Stomach (tissue), 9 donors: ENCODE results near the gene ARL15. TPM values are rescaled to one million over a fixed set of nuclear protein-coding genes. Genes with fewer than 3 reads are reported as not detected.
A peak's percentile ranks its signal among the peaks of the same experiment; 100 is the strongest.

Experiments
- DNase-seq, 2 donors: peaks; one replicate each; pipeline versions ENCODE4 v3.0.0 to v3.0.0-alpha.2; 2013 to 2019
- H3K27ac ChIP-seq, 5 donors: fragments of 200-600 bp in 4 of 5; sonication (generic) in 4 of 5; one replicate each; pipeline ENCODE4 v1.5.1; 2013 to 2019; ENCODE audit warnings: mild to moderate bottlenecking in 1 of 5, moderate library complexity in 1 of 5
- H3K27me3 ChIP-seq, 3 donors: fragments of 200-600 bp; sonication (generic); one replicate each; pipeline ENCODE4 v1.5.1; 2017 to 2019; ENCODE audit warnings: mixed run types in 1 of 3
- H3K36me3 ChIP-seq, 4 donors: fragments of 200-600 bp; sonication (generic); 1 replicate in 3 of 4; 2 replicates in 1 of 4; pipeline ENCODE4 v1.5.1; 2016 to 2019
- H3K4me1 ChIP-seq, 4 donors: fragments of 200-600 bp; sonication (generic); one replicate each; pipeline ENCODE4 v1.5.1; 2016 to 2019
- H3K4me3 ChIP-seq, 4 donors: fragments of 200-600 bp; sonication (generic) in 3 of 4; one replicate each; pipeline ENCODE4 v1.5.1; 2016 to 2019; ENCODE audit warnings: mild to moderate bottlenecking in 1 of 4
- H3K9me3 ChIP-seq, 4 donors: fragments of 200-600 bp; sonication (generic); one replicate each; pipeline ENCODE4 v1.5.1; 2016 to 2019
- CTCF ChIP-seq, 7 experiments: fragments of 450-650 bp in 4 of 7; fragments of 200-600 bp in 3 of 7; sonication (generic) in 3 of 7; IDR thresholded peaks; one replicate each; pipeline ENCODE4 v1.5.1; 2016 to 2019; ENCODE audit warnings: antibody characterized with exemption in 7 of 7, control low read depth in 2 of 7, mild to moderate bottlenecking in 1 of 7
- EP300 ChIP-seq: sonication (generic); formaldehyde crosslinking; IDR thresholded peaks from one replicate; pipeline ENCODE4 v1.6.1; 2017; ENCODE audit warnings: antibody characterized with exemption
- POLR2A ChIP-seq, 4 donors: fragments of 450-650 bp; IDR thresholded peaks; one replicate each; pipeline ENCODE4 v1.6.1; 2016; ENCODE audit warnings: antibody characterized with exemption in 4 of 4, control low read depth in 2 of 4, mild to moderate bottlenecking in 1 of 4, moderate library complexity in 1 of 4
- POLR2AphosphoS5 ChIP-seq, 3 donors: sonication (generic); formaldehyde crosslinking; IDR thresholded peaks; one replicate each; pipeline ENCODE4 v1.6.1; 2016; ENCODE audit warnings: antibody characterized with exemption in 3 of 3
- WGBS, 5 donors: extraction: QIAGEN DNeasy Blood & Tissue Kit in 3 of 5; methylation state at CpG; one replicate each; pipeline versions ENCODE4 v1.1.5 to v1.1.7; 2013 to 2018; 5-methylcytosine and 5-hydroxymethylcytosine counted together
- intact Hi-C: fragments of 100-400 bp; cut with DNase I; formaldehyde crosslinking; loops from one replicate; pipeline ENCODE4 v1.15.1; 2023; ENCODE audit warnings: low total_unique reads
- polyA plus RNA-seq, 3 donors: library from polyadenylated mRNA; stranded (reverse); fragments of 200-250 nt; gene quantifications; one replicate each; pipeline ENCODE4 v1.2.3, GENCODE V29; 2013
- total RNA-seq, 5 donors: library from RNA; depleted of rRNA; stranded (reverse); fragments of >200 nt; gene quantifications; one replicate each; pipeline versions ENCODE4 v1.1.0 to v1.2.3, GENCODE V29; 2014 to 2016
- donor health status: healthy with polysubstance abuse.
- donor health status: Bipolar disorder and iron deficiency.
- donor health status: healthy.

ARL15 gene
- total and polyA plus RNA-seq, 8 donors: 1.7 to 72.7 (median 12.6) TPM

GRCh38 chr5:54091307-54092130 is 218.9 kb downstream of the ARL15 start:
- H3K9me3 ChIP-seq: no peaks in the 10 kb centered on the region
- intact Hi-C loops: no loop called here
- H3K4me3 ChIP-seq: no peak overlapping the region
- H3K36me3 ChIP-seq: no peaks in the 10 kb centered on the region
- no peaks in the 10 kb centered on the region for H3K27me3 ChIP-seq
- DNase-seq: peak in 1 of 2 donors; percentile 53
- no peak overlapping the region for H3K27ac ChIP-seq
- peaks cover 0 to 12% (median 5%) of the 10 kb centered on the region in 4 donors for H3K4me1 ChIP-seq
- TF ChIP-seq POLR2A (IDR thresholded peaks at IDR 0.05): no peak
- TF ChIP-seq POLR2AphosphoS5 (IDR thresholded peaks at IDR 0.05): no peak
- no peak for TF ChIP-seq CTCF (IDR thresholded peaks at IDR 0.05)
- TF ChIP-seq EP300: no peak
- 71 to 76% (median 73%) methylated on average over 9 of the region's 9 CpGs for WGBS, 5 donors

GRCh38 chr5:54090495-54091120 is 219.8 kb downstream of the ARL15 start:
- Histone ChIP-seq H3K27me3 (no peaks in the 10 kb centered on the region), H3K4me3 (no peak overlapping the region), H3K36me3 (no peaks in the 10 kb centered on the region), H3K27ac (no peak overlapping the region), H3K4me1 (peaks cover 0 to 12% (median 5%) of the 10 kb centered on the region in 4 donors), H3K9me3 (no peaks in the 10 kb centered on the region)
- 61 to 75% (median 68%) methylated on average over 1 of the region's 1 CpG for WGBS, 5 donors
- DNase-seq: no peak
- intact Hi-C loops: no loop called here
- peak in 1 of 7 experiments; percentile 4 for TF ChIP-seq CTCF (IDR thresholded peaks at IDR 0.05)
- no peak for TF ChIP-seq EP300

- Histone ChIP-seq H3K9me3 (no peaks in the 10 kb centered on the region), H3K27me3 (no peaks in the 10 kb centered on the region), H3K4me1 (peaks cover 0 to 12% (median 5%) of the 10 kb centered on the region in 4 donors), H3K27ac (no peak overlapping the region), H3K36me3 (no peaks in the 10 kb centered on the region), H3K4me3 (no peak overlapping the region)
- intact Hi-C loops: no loop called here
- no peak for TF ChIP-seq CTCF (IDR thresholded peaks at IDR 0.05)
- TF ChIP-seq POLR2AphosphoS5 (IDR thresholded peaks at IDR 0.05): no peak
- TF ChIP-seq EP300: no peak
- no peak for TF ChIP-seq POLR2A (IDR thresholded peaks at IDR 0.05)
- WGBS, 5 donors: 89 to 94% (median 91%) methylated on average over 2 of the region's 2 CpGs
- DNase-seq: no peak
These were observed 222.3 kb downstream of the ARL15 start for GRCh38 chr5:54088081-54088480.

- Histone ChIP-seq H3K4me1 (peaks cover 0 to 12% (median 5%) of the 10 kb centered on the region in 4 donors), H3K27ac (no peak overlapping the region), H3K27me3 (no peaks in the 10 kb centered on the region), H3K9me3 (no peaks in the 10 kb centered on the region), H3K4me3 (no peak overlapping the region), H3K36me3 (no peaks in the 10 kb centered on the region)
- WGBS, 5 donors: 68 to 77% (median 76%) methylated on average over 2 of the region's 2 CpGs
- no peak for DNase-seq
- intact Hi-C loops: no loop called here
- TF ChIP-seq POLR2AphosphoS5 (IDR thresholded peaks at IDR 0.05) (no peak), EP300 (no peak), CTCF (IDR thresholded peaks at IDR 0.05) (no peak), POLR2A (IDR thresholded peaks at IDR 0.05) (no peak)
These were observed 222.9 kb downstream of the ARL15 start for GRCh38 chr5:54087436-54087835.
